NCI-H345 treated with DMSO at 0.1 percent for 48 hours (cell line): ENCODE results near the gene MAPK8.

ENCODE experiments used
- DNase-seq: peaks from one replicate; lab custom pipeline; 2025; ENCODE audit not compliant: unreplicated experiment; lab: John Stamatoyannopoulos, UW

MAPK8 gene

GRCh38 chr10:48472501-48473069 lies 166.1 kb downstream of the MAPK8 start:
- DNase-seq = no peak

- DNase-seq = no peak
Measured at GRCh38 chr10:48473704-48474103, 167.2 kb downstream of the MAPK8 start.

GRCh38 chr10:48474765-48475365 lies 168.4 kb downstream of the MAPK8 start:
- DNase-seq = no peak

GRCh38 chr10:48475943-48476278 lies 169.4 kb downstream of the MAPK8 start:
- no peak for DNase-seq

GRCh38 chr10:48476279-48476982 lies 170.0 kb downstream of the MAPK8 start:
- DNase-seq = peak; percentile 43

- DNase-seq = no peak
Measured at GRCh38 chr10:48477141-48477540, 170.7 kb downstream of the MAPK8 start.

- DNase-seq = no peak
Measured at GRCh38 chr10:48477616-48478015, 171.1 kb downstream of the MAPK8 start.

- no peak for DNase-seq
Measured at GRCh38 chr10:48478469-48478868, 172.0 kb downstream of the MAPK8 start.

GRCh38 chr10:48478980-48479811 lies 172.7 kb downstream of the MAPK8 start:
- DNase-seq = no peak

- DNase-seq = no peak
Measured at GRCh38 chr10:48480397-48481374, 174.2 kb downstream of the MAPK8 start.

- no peak for DNase-seq
Measured at GRCh38 chr10:48481385-48481784, 174.9 kb downstream of the MAPK8 start.

- DNase-seq = no peak
Measured at GRCh38 chr10:48482207-48482606, 175.7 kb downstream of the MAPK8 start.

GRCh38 chr10:48484911-48485310 lies 178.4 kb downstream of the MAPK8 start:
- no peak for DNase-seq

- no peak for DNase-seq
Measured at GRCh38 chr10:48485711-48486110, 179.2 kb downstream of the MAPK8 start.

- DNase-seq = no peak
Measured at GRCh38 chr10:48487244-48487643, 180.8 kb downstream of the MAPK8 start.
